GM18519 (cell line): Measurements from ENCODE around the gene GLIS1.

ENCODE experiments used
- ATAC-seq: cut with Tn5 transposase; IDR thresholded peaks from one replicate; pipeline ENCODE4 v1.9.1; 2021; ENCODE audit warnings: mild to moderate bottlenecking, moderate library complexity; ENCODE audit not compliant: unreplicated experiment, low FRiP score

Gene GLIS1

GRCh38 chr1:53507116-53507820, 231.7 kb downstream of the GLIS1 start:
- ATAC-seq, result no peak

DNA sequence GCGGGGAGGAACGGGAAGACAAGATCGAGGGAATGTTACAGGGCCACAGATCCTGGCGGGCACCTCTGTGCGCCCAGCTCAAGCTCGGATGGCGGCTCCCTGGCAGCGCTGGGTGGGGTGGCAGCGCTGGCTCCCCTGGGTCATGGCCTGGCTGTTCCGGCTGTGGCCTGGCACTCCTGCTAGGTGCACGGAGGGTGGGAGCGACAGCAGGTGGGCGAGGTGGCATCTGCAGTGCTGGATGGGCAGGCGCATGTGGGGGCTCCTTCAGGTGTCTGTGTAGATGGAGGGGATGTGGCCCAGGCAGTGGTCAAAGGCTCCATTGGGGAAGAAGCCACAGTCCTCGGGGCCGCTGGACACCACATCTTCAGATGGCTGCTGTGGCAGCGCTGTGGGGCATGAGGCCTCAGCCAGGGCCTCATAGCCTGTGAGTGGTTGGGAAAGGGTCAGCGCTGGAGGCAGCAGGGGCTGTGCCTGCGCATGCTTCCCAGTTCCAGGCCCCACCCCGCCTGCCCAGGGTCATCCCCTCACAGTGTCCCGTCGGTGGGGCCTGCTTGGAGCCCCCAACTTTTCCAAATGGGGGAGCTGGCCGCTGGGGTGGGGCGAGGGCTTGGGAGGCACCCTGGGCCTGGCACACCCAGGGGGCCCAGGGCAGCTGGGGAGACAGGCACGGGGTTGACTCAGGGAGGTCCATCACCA, 232.5 kb downstream of the GLIS1 start:
- no peak for ATAC-seq

GRCh38 chr1:53505891-53506290, 233.1 kb downstream of the GLIS1 start:
- no peak for ATAC-seq

GRCh38 chr1:53505401-53505800, 233.6 kb downstream of the GLIS1 start:
- no peak for ATAC-seq

DNA sequence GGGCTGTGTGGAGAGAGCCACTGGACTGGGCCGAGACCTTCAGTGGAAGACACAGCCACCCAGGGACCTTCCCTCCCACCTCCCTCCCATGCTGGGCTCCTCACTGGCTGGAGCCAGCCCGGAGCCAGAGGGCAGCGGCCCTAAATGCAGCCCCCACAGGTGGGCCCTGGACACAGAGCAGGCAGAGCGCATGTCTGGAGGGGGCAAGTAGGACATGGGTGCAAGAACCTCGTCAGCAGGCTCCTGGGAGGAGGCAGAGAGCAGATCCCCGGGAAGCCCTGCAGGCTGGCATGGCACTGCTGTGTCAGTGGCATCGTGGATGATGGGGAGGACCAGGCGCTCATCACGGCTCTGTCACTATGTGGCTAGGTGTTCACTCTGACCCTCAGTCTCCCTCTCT, 234.1 kb downstream of the GLIS1 start:
- no peak for ATAC-seq

GRCh38 chr1:53503433-53504217, 235.3 kb downstream of the GLIS1 start:
- no peak for ATAC-seq

GRCh38 chr1:53502641-53503432, 236.1 kb downstream of the GLIS1 start:
- no peak for ATAC-seq

- no peak for ATAC-seq
These were observed 237.6 kb downstream of the GLIS1 start for GRCh38 chr1:53501065-53502005.

- ATAC-seq, result no peak
These were observed 238.5 kb downstream of the GLIS1 start for GRCh38 chr1:53500204-53501064.

DNA sequence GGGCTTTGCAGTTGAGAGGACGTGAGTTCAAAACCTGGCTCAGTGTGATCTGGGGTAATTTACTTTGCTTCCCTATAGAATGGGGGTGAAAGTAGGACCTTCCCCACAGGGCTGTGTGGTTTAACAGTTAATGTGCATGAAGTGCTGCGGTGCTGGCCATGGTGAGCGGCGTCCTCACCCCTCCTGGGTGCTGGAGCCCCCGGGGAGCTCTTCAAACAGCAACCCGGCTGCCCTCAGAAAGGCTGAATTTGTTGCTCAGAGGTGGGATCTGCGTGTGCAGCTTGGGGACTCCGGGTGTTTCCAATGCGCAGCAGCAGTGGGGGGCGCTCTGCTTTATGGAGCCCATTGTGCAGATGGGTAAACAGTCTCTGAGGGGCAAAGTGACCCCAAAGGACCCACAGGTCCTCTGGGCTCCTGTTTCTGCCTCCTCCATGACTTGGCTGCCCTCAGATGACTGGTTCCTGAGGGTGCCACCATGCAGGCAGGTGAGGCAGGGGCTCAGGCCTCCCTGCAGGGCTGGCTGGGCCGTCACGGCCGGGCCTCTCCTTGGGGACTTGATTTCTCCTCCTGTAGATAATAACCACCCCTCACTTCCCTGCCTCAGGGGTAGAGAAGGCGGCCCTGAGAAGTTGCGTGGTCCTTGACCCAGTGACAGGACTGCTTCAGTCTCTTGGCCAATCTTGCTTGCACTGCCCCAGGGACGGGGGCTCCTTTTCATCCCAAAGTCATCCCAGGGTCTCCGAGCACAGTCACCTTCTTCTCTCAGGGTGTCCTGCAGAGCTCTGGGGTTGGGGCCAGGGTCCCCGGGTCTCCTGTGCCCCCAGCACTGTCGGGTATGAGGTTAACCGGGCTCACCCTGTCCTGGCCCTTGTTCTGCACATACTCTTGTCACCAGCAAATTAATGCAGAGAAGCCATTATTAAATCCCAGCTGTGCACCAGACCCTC, 239.4 kb downstream of the GLIS1 start:
- no peak for ATAC-seq

DNA sequence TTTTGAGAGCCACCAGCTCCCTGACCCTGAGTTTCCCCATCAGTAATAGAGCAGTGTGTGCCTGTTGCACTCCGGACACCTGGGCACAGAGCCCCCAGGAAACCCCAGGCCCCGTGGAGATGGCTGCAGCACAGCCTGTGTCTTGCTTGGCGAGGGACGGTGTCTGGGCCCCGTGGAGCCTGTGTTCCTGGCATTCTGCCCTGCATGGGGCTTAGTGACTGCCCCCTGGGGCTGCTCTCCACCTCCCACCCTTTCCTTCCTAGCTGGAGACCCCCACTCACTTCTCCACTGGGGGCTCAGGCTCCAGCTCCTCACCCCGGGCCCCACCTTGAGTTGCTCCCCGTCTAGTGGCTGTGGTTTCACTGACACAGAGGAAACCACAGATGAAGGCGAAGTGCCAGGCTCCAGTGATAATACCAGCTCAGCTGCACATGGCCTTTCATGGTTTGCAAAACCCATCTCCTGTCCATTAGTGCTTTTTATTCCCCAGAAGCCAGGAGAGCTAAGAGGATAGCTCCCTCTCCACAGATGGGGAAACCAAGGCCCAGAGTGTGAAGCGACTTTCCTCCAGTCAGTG, 240.3 kb downstream of the GLIS1 start:
- ATAC-seq, result no peak

DNA sequence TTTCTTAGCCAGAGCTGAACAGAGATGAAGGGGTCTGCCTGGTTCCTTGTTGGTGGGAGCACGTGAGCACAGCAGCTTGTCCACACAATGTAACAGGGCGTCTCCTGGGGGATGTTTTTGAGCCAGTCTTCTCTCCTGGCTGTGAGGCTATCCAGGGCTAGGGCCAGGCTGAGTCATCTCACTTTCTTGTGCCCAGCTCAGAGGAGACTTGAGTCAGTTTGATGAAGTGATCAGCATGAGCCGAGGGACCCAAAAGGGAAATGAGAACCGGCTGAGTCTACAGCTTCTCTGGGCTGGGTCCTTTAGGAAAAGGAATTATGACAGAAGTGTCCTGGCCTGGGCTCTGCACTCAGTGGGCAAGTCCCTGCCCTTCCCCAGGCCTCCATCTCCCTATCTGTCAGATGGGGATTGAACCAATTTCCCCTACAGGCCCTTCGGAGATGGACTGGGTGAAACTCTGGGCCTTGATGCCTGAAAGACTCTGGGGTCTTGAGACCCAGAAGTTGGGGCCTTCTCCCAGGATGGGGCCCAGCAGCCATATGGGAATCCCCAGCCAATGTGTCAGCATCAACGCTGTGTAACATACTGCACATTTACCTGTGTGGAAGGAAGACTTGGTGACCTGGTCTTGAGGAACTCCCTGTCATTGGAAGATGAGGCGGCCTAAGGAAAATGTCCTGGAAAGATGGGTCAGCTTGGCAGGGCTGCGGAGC, 243.2 kb downstream of the GLIS1 start:
- no peak for ATAC-seq

- no peak for ATAC-seq
These were observed 248.6 kb downstream of the GLIS1 start for GRCh38 chr1:53490351-53490750.

- ATAC-seq, result no peak
These were observed 252.5 kb downstream of the GLIS1 start for GRCh38 chr1:53486395-53487026.

- ATAC-seq, result no peak
These were observed 253.2 kb downstream of the GLIS1 start for GRCh38 chr1:53485478-53486394.
